Measurements from ENCODE around the gene CDK6.
"Not testable (repeated sequence)": the region's sequence is repeated elsewhere in the genome, so short reads cannot be mapped to it uniquely, and the experiment has no call there.

Gene CDK6

GRCh38 chr7:92763636-92764423 lies 72.5 kb downstream of the CDK6 start:
- no peak for DNase-seq (ENCODE audit: low read depth in 2 of 2, low spot score in 1 of 2)

GRCh38 chr7:92762851-92763250 lies 73.5 kb downstream of the CDK6 start:
- DNase-seq (ENCODE audit: low read depth in 2 of 2, low spot score in 1 of 2): no peak

GRCh38 chr7:92761391-92762097 lies 74.8 kb downstream of the CDK6 start:
- DNase-seq (ENCODE audit: low read depth in 2 of 2, low spot score in 1 of 2): no peak

- no peak for DNase-seq (ENCODE audit: low read depth in 2 of 2, low spot score in 1 of 2)
Observed at GRCh38 chr7:92758796-92759431, 77.5 kb downstream of the CDK6 start.

GRCh38 chr7:92757311-92757910 lies 79.0 kb downstream of the CDK6 start:
- not testable (repeated sequence) for DNase-seq (ENCODE audit: low read depth in 2 of 2, low spot score in 1 of 2)

GRCh38 chr7:92755680-92756079 lies 80.7 kb downstream of the CDK6 start:
- DNase-seq (ENCODE audit: low read depth in 2 of 2, low spot score in 1 of 2): no peak

- no peak for DNase-seq (ENCODE audit: low read depth in 2 of 2, low spot score in 1 of 2)
Observed at GRCh38 chr7:92754919-92755581, 81.3 kb downstream of the CDK6 start.

- DNase-seq (ENCODE audit: low read depth in 2 of 2, low spot score in 1 of 2): no peak
Observed at GRCh38 chr7:92753614-92754013, 82.8 kb downstream of the CDK6 start.

GRCh38 chr7:92751902-92752901 lies 84.2 kb downstream of the CDK6 start:
- DNase-seq (ENCODE audit: low read depth in 2 of 2, low spot score in 1 of 2): no peak

- no peak for DNase-seq (ENCODE audit: low read depth in 2 of 2, low spot score in 1 of 2)
Observed at GRCh38 chr7:92750946-92751345, 85.4 kb downstream of the CDK6 start.

- no peak for DNase-seq (ENCODE audit: low read depth in 2 of 2, low spot score in 1 of 2)
Observed at GRCh38 chr7:92750447-92750839, 85.9 kb downstream of the CDK6 start.

- no peak for DNase-seq (ENCODE audit: low read depth in 2 of 2, low spot score in 1 of 2)
Observed at GRCh38 chr7:92749832-92750446, 86.4 kb downstream of the CDK6 start.

- DNase-seq (ENCODE audit: low read depth in 2 of 2, low spot score in 1 of 2): no peak
Observed at GRCh38 chr7:92749327-92749755, 87.0 kb downstream of the CDK6 start.

GRCh38 chr7:92748495-92748894 lies 87.9 kb downstream of the CDK6 start:
- no peak for DNase-seq (ENCODE audit: low read depth in 2 of 2, low spot score in 1 of 2)

- DNase-seq (ENCODE audit: low read depth in 2 of 2, low spot score in 1 of 2): no peak
Observed at GRCh38 chr7:92747041-92747835, 89.1 kb downstream of the CDK6 start.

GRCh38 chr7:92745241-92745640 lies 91.1 kb downstream of the CDK6 start:
- no peak for DNase-seq (ENCODE audit: low read depth in 2 of 2, low spot score in 1 of 2)

GRCh38 chr7:92744180-92744579 lies 92.2 kb downstream of the CDK6 start:
- DNase-seq (ENCODE audit: low read depth in 2 of 2, low spot score in 1 of 2): not testable (repeated sequence)

- DNase-seq (ENCODE audit: low read depth in 2 of 2, low spot score in 1 of 2): no peak
Observed at GRCh38 chr7:92742186-92742585, 94.2 kb downstream of the CDK6 start.

GRCh38 chr7:92740700-92741126 lies 95.7 kb downstream of the CDK6 start:
- no peak for DNase-seq (ENCODE audit: low read depth in 2 of 2, low spot score in 1 of 2)

All from stimulated activated CD8-positive, alpha-beta memory T cell treated with anti-CD3 and anti-CD28 coated beads, Interleukin-4, amount 100 ng/mL, for 1 hour (primary cell).